ENCODE measurements around the gene PDE11A. TPM values are rescaled to one million over a fixed set of nuclear protein-coding genes. Genes with fewer than 3 reads are reported as not detected.
A peak's percentile ranks its signal among the peaks of the same experiment; 100 is the strongest.
"Not testable (repeated sequence)": the region's sequence is repeated elsewhere in the genome, so short reads cannot be mapped to it uniquely, and the experiment has no call there.

The PDE11A gene
- total and polyA plus RNA-seq, 2 experiments from 2014 or later, result 0.08 to 0.73 TPM

- TF ChIP-seq ETS1 (IDR thresholded peaks at IDR 0.05) (no peak), REST (IDR thresholded peaks at IDR 0.05; ENCODE audit: unreplicated experiment) (no peak), POLR2AphosphoS5 (IDR thresholded peaks at IDR 0.05; ENCODE audit: low read depth) (no peak)
Measured at GRCh38 chr2:178057179-178057680, 15.3 kb downstream of the PDE11A start (continued).

- TF ChIP-seq POLR2AphosphoS5 (IDR thresholded peaks at IDR 0.05; ENCODE audit: low read depth), result no peak
- Mint-ChIP-seq H3K27ac (no peak overlapping the region), H3K9me3 (no peaks in the 10 kb centered on the region), H3K4me1 (peaks cover 2% of the 10 kb centered on the region; the same call in 2 of the 3 replicates), H3K36me3 (ENCODE audit: low read depth) (no peaks in the 10 kb centered on the region), H3K27me3 (ENCODE audit: insufficient read depth, low read depth, poor library complexity) (peaks cover 2% of the 10 kb centered on the region), H3K4me3 (no peak overlapping the region)
- Histone ChIP-seq H3F3A (replicated peaks; ENCODE audit: low read depth) (no peaks in the 10 kb centered on the region), H3K9me2 (ENCODE audit: insufficient read depth) (no peaks in the 10 kb centered on the region), H3K4me2 (no peak overlapping the region), H3K27ac (ENCODE audit: low read depth) (no peak overlapping the region), H3K79me2 (replicated peaks; ENCODE audit: insufficient read depth) (no peaks in the 10 kb centered on the region), H3K27me3 (ENCODE audit: insufficient read depth) (no peaks in the 10 kb centered on the region), H4K20me1 (replicated peaks; ENCODE audit: insufficient read depth) (no peaks in the 10 kb centered on the region), H3K4me1 (ENCODE audit: insufficient read depth) (peaks cover 3% of the 10 kb centered on the region; the same call in 1 of the 2 replicates), H3K4me3 (no peak overlapping the region), H3K36me3 (ENCODE audit: insufficient read depth) (no peaks in the 10 kb centered on the region), H2AFZ (peak overlapping the region; percentile 20; the same call in 1 of the 2 replicates)
- no peak for ATAC-seq
- DNase-seq (ENCODE audit: low spot score), result no peak
Measured at GRCh38 chr2:178056345-178056744, 16.2 kb downstream of the PDE11A start.

- H3F3A ChIP-seq (replicated peaks; ENCODE audit: low read depth); H3K9me2 ChIP-seq (ENCODE audit: insufficient read depth); H4K20me1 ChIP-seq (replicated peaks; ENCODE audit: insufficient read depth); H2AFZ ChIP-seq; H3K27me3 Mint-ChIP-seq (ENCODE audit: insufficient read depth, low read depth, poor library complexity); H3K4me1 Mint-ChIP-seq; H3K4me3 ChIP-seq; H3K36me3 ChIP-seq (ENCODE audit: insufficient read depth); H3K27me3 ChIP-seq (ENCODE audit: insufficient read depth); H3K9me3 Mint-ChIP-seq; H3K79me2 ChIP-seq (replicated peaks; ENCODE audit: insufficient read depth); H3K4me2 ChIP-seq; H3K4me1 ChIP-seq (ENCODE audit: insufficient read depth); H3K27ac ChIP-seq (ENCODE audit: low read depth); H3K36me3 Mint-ChIP-seq (ENCODE audit: low read depth); H3K27ac Mint-ChIP-seq; DNase-seq (ENCODE audit: low spot score); H3K4me3 Mint-ChIP-seq; ATAC-seq: not testable (repeated sequence)
Measured at GRCh38 chr2:178051257-178051656, 21.3 kb downstream of the PDE11A start.

GRCh38 chr2:178047391-178047790 lies 25.2 kb downstream of the PDE11A start:
- no peak overlapping the region for H3K4me3 ChIP-seq
- no peaks in the 10 kb centered on the region for H3K27me3 ChIP-seq (ENCODE audit: insufficient read depth)
- H3K79me2 ChIP-seq (replicated peaks; ENCODE audit: insufficient read depth), result no peaks in the 10 kb centered on the region
- no peak overlapping the region for H3K27ac Mint-ChIP-seq
- H3K9me2 ChIP-seq (ENCODE audit: insufficient read depth), result no peaks in the 10 kb centered on the region
- H3K4me1 Mint-ChIP-seq, result no peaks in the 10 kb centered on the region
- no peaks in the 10 kb centered on the region for H3K27me3 Mint-ChIP-seq (ENCODE audit: insufficient read depth, low read depth, poor library complexity)
- H3K4me2 ChIP-seq, result no peak overlapping the region
- no peak overlapping the region for H3K27ac ChIP-seq (ENCODE audit: low read depth)
- no peaks in the 10 kb centered on the region for H3K36me3 Mint-ChIP-seq (ENCODE audit: low read depth)
- H3F3A ChIP-seq (replicated peaks; ENCODE audit: low read depth), result no peaks in the 10 kb centered on the region
- H3K4me3 Mint-ChIP-seq, result no peak overlapping the region
- H4K20me1 ChIP-seq (replicated peaks; ENCODE audit: insufficient read depth), result no peaks in the 10 kb centered on the region
- H2AFZ ChIP-seq, result no peak overlapping the region
- no peaks in the 10 kb centered on the region for H3K4me1 ChIP-seq (ENCODE audit: insufficient read depth)
- H3K36me3 ChIP-seq (ENCODE audit: insufficient read depth), result no peaks in the 10 kb centered on the region
- no peak for ATAC-seq
- no peak for DNase-seq (ENCODE audit: low spot score)
- no peaks in the 10 kb centered on the region for H3K9me3 Mint-ChIP-seq
- no peak for TF ChIP-seq CTCF (conservative IDR thresholded peaks at IDR 0.05; ENCODE audit: low read depth in 2 of 2)
